Stimulated activated CD8-positive, alpha-beta memory T cell treated with anti-CD3 and anti-CD28 coated beads, Interleukin-15, amount 100 ng/mL, for 24 hours (primary cell): ENCODE data around the gene TMEM127.
"Not testable (repeated sequence)": the region's sequence is repeated elsewhere in the genome, so short reads cannot be mapped to it uniquely, and the experiment has no call there.

Experiments
- DNase-seq: peaks from one replicate; pipeline ENCODE4 v3.0.0-alpha.2; 2020; ENCODE audit warnings: low read depth

TMEM127 gene

GRCh38 chr2:96264086-96264485 lies 1.7 kb downstream of the TMEM127 start:
- no peak for DNase-seq

DNA sequence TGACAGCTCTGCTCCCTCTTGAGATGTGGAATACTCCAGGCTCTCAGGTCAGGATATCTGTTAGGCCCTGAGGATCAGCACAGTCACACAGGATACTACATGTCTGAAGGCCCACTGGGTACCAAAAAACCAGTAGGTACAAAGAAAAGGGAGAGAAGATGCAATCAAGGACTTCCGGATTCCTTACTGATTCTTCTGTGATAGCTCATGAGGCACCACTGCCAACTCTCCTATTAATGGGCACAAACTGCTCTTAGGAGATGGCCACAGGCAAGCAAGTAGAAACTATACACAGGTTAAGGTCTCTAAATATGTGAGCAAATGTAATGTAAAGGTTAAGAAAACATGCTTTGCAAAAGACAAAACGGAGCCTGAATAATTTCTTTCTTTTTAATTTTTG lies 3.5 kb downstream of the TMEM127 start:
- DNase-seq = no peak

- no peak for DNase-seq
These were observed 4.3 kb downstream of the TMEM127 start for GRCh38 chr2:96261328-96262003.

DNA sequence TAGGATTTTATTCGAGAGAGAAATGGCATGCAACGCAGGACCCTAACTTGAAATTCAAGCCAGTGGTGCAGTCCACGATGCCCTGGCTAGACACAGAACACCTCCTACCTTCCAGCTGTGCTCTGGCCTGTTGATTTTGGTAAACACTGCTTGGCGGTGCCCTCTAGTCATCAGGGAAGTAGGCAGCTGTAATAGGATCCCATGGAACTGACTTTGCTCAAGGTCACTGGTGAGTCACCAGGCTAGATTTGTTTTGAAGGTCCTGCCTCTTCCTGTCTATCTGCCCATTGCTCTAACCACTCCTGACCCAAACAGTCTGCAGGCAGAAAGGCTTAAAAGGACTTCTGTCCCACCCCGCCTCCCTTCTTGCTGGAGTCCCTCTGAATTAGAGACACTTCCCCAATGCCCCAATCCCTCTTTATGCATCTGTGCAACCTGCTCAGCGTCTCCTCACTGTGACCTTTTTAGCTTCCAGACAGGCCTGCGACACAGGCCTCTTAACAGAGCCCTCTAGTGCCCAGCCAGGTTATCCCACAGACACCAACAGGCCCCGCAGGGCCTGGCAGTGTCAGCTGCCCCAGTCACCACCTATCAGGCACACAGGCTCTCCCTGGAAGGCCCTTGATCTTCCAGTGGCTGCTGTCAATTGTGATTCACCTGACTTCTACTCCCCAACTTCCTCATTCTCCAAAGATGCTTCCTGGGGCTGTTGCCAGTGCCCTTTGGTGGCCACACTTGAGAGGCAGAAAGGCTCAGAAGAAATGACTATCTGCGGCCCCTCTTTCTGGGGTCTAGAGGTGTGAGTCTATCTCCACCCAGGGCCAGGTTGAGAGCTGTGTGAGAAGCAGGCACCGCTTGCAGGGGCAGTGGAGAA lies 5.2 kb downstream of the TMEM127 start:
- DNase-seq = no peak

DNA sequence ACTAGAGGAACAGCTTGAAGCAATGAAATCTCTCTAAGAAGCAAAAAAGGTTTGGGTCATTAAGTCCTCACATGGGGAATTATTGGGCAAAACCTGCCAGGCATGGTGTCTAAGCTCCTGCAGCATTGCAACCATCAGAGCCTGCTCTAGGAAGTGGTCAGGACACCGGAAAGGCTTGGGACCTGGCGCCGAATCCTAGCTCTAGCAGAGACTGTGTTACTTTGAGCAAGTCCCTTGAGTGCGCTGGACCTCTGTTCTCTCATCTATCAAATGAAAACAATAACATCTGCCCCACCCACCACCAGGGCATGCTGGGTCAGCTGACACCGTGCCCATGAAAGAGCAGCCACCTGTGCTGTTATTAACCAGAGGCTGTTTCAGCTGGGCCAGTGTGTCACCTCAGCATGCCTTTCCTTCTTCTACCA lies 6.3 kb downstream of the TMEM127 start:
- no peak for DNase-seq

- no peak for DNase-seq
These were observed 7.4 kb downstream of the TMEM127 start for GRCh38 chr2:96258166-96259022.

DNA sequence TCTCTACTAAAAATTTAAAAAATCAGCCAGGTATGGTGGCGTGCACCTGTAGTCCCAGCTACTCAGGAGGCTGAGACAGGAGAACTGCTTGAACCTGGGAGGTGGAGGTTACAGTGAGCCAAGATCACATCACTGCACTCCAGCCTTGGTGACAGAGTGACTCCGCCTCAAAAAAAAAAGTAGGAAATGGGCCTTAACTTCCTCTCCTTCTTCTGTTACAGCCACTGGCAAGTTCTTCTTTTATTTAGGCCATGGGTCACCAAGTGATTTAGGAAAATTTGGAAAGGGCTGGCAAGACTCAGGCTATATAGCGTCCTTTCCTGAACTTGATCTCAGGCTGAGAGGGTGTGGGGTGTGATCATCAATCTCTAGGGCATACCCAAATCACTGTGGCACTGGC lies 8.1 kb downstream of the TMEM127 start:
- DNase-seq = not testable (repeated sequence)

DNA sequence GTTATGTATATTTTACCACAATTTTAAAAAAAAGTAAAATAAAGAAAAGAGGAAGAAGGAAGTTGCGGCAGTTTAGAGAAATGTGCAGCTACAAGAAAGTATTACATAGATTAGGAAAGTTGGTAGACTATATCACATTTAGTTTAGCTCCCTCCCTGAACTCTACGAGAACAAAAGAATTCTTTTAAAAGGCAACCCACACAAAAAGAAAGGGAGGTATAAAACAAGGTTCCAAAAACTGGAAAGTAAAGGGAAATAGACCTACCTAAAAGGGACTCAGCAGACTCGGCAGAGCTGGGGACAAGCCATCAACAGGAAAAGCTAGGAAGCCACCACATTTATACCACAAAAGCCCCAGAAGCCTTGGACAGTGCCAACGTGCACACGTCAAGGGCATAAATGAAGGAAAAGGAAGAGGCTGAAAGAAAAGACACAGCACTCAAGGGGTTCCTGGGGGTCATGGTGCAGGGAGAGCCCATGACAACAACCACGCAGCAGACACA lies 9.1 kb downstream of the TMEM127 start:
- no peak for DNase-seq

GRCh38 chr2:96254571-96254970 lies 11.2 kb downstream of the TMEM127 start:
- DNase-seq = no peak

GRCh38 chr2:96253006-96253405 lies 12.8 kb downstream of the TMEM127 start:
- DNase-seq = no peak

GRCh38 chr2:96252526-96252925 lies 13.3 kb downstream of the TMEM127 start:
- DNase-seq = no peak

- no peak for DNase-seq
These were observed 14.0 kb downstream of the TMEM127 start for GRCh38 chr2:96251721-96252292.

- no peak for DNase-seq
These were observed 15.6 kb downstream of the TMEM127 start for GRCh38 chr2:96250188-96250587.

GRCh38 chr2:96249654-96250053 lies 16.1 kb downstream of the TMEM127 start:
- no peak for DNase-seq

GRCh38 chr2:96248624-96249023 lies 17.2 kb downstream of the TMEM127 start:
- DNase-seq = no peak

DNA sequence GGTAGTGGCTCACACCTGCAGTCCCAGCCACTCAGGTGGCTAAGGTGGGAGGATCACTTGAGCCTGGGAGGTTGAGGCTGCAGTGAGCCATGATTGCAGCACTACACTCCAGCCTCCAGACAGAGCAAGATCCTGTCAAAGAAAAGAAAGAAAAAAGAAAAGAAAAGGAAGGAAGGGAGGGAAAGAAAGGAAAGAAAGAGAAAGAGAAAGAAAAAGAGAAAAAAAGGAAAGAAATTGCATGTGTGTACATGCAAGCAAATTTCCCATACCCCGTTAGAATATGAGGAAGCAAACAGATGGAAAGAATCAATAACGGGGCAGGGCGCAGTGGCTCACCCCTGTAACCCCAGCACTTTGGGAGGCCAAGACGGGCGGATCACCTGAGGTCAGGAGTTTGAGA lies 17.9 kb downstream of the TMEM127 start:
- no peak for DNase-seq

DNA sequence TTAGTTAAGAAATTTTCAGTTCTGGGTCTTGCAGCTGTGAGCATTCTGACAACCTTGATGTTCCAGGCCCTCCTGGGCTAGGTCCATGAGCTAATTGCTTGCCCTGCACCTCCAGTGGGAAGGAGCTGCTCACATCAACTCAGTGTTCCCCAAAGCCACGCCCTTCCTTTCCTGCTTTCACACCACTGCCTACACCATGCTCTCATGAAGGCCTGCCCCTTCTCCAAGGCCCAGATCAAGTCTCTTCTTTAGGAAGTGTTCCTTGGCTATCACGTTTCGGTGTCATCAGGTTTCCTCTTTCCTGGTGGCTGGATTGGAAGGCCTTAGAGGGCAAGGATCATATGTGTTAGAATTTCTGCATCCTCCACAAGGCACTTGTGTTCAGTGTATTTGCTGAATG lies 18.8 kb downstream of the TMEM127 start:
- no peak for DNase-seq

- DNase-seq = no peak
These were observed 20.0 kb downstream of the TMEM127 start for GRCh38 chr2:96245609-96246390.

DNA sequence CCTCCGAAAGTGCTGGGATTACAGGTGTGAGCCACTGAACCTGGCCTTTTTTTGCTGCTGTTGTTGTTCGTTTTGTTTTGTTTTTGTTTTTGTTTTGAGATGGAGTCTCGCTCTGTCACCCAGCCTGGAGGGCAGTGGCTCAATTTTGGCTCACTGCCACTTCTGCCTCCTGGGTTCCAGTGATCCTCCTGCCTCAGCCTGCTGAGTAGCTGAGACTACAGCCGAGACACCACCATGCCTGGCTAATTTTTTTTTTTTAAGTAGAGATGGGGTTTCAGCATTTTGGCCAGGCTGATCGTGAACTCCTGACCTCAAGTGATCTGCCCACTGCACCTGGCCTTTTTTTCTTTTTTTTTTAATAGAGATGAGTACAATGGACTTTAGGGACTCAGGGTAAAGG lies 22.0 kb downstream of the TMEM127 start:
- DNase-seq = no peak

DNA sequence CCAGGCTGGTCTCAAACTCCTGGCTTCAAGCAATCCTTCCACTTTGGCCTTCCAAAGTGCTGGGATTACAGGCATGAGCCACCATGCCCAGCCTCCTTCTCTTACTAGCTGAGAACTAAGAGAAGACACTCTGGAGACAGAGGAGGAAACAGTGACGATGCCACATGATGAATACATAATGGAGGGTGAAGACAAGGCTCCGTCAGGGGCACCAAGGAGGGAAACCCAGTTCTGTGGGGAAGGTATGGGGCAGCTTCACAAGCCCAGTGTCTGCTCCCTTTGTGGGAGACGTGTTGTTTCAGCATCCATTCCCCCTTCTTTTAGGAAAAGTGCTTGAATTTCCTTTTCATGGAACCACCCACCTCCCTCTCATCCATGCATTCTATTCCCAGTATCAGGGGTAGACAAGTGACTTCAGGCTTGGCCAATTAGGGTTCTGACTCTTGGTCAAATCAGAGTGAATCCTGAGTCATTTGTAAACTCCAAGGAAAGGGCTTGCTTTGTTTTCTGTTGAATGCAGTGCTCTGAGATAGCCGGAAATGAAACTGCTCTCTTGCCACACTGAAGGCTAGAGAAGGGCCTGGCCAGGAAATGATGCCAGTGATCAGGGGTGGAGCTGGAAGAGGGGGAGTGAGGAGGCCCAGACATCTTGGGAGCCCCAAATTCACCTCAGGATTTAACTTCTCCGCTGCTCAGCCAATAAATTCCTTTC lies 23.7 kb downstream of the TMEM127 start:
- no peak for DNase-seq

DNA sequence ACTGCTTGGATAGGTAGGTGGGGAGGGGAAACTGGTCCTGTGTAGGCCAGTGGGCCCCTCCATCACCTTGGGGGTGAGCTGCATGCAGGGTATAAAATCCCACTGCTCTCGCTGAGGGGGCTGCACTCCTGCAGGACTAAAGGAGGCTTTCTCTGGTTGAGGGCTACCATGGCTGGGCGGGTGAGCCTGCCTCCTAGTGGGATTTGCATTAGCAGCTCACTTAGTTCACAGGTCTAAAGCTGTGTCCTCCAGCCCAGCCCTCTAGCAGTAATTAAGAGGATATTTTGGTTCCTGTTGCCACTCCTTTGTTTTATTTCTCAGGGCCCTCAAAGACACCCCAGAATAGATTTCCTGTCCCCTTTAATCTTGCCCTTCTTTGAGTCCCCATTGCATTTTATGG lies 24.6 kb downstream of the TMEM127 start:
- no peak for DNase-seq
